HepG2 (cell line): ENCODE results near the gene IGSF8. TPM values are rescaled to one million over a fixed set of nuclear protein-coding genes. Genes with fewer than 3 reads are reported as not detected.
A peak's percentile ranks its signal among the peaks of the same experiment; 100 is the strongest.

Experiments used
- ATAC-seq: fragments of 200-7000 bp; cut with Tn5 transposase; 3 replicates; pipeline ENCODE4 v1.9.1; 2020; ENCODE audit warnings: mild to moderate bottlenecking, moderate library complexity
- BruUV-seq: library from RNA; stranded (reverse); fragments of 400-500 nt; replicated peaks from 2 replicates; lab custom pipeline; 2021; lab: Mats Ljungman, UMichigan
- CTCF ChIA-PET: fragments of 300-600 bp; formaldehyde crosslinking; extraction: SDS; loops from one replicate; lab custom pipeline; 2021; ENCODE audit warnings: low total read pairs, inconsistent platforms, low intra/inter-chr PET ratio; lab: Yijun Ruan, JAX
- POLR2A ChIA-PET: fragments of 350-600 bp; sonication (Branson Sonifier 250); formaldehyde crosslinking; loops from one replicate; lab custom pipeline; 2020; ENCODE audit warnings: antibody characterized with exemption, inconsistent platforms; lab: Yijun Ruan, JAX
- DNase-seq: peaks from one replicate; pipeline ENCODE4 v3.0.0-alpha.2; 2015; ENCODE audit warnings: low spot score
- FAIRE-seq: peaks from 3 replicates; lab custom pipeline; 2011; peaks lifted over from hg19 to GRCh38; lab: Jason Lieb, UNC
- H2AFZ ChIP-seq: one replicate; pipeline ENCODE4 v1.6.1; 2011; ENCODE audit warnings: low read length, inconsistent platforms
- H3K27ac ChIP-seq: fragments of 300-600 bp; 3 replicates; pipeline ENCODE4 v1.8.0; 2011; ENCODE audit warnings: mixed run types, mild to moderate bottlenecking, mixed read lengths, low read length, inconsistent platforms; ENCODE audit not compliant: insufficient read depth; ENCODE audit errors: extremely low read length
- H3K27me3 ChIP-seq, 2 experiments: fragments of 200-600 bp in 1 of 2; 2 replicates in 1 of 2; 3 replicates in 1 of 2; pipeline versions ENCODE4 v1.6.0 to v1.8.0; 2011; ENCODE audit warnings: low read length in 2 of 2, mild to moderate bottlenecking in 2 of 2, moderate library complexity in 2 of 2, inconsistent platforms in 1 of 2; ENCODE audit not compliant: insufficient read depth in 2 of 2, control insufficient read depth in 1 of 2
- H3K36me3 ChIP-seq, 2 experiments: fragments of 200-600 bp in 1 of 2; replicated peaks in 1 of 2; 2 replicates in 1 of 2; 3 replicates in 1 of 2; pipeline versions ENCODE4 v1.5.1 to v1.8.0; 2011; ENCODE audit warnings: low read length in 2 of 2, inconsistent platforms in 1 of 2; ENCODE audit not compliant: insufficient read depth in 2 of 2, control insufficient read depth in 1 of 2
- H3K4me1 ChIP-seq: 2 replicates; pipeline ENCODE4 v1.5.1; 2012; ENCODE audit warnings: low read length, inconsistent platforms; ENCODE audit not compliant: insufficient read depth
- H3K4me2 ChIP-seq: 2 replicates; pipeline ENCODE4 v1.6.0; 2011; ENCODE audit warnings: low read depth, low read length, inconsistent platforms
- H3K4me3 ChIP-seq, 3 experiments: fragments of 200-600 bp in 1 of 3; sonication (generic), shearing (Covaris generic) in 1 of 3; replicated peaks in 1 of 3; 2 replicates each; pipeline ENCODE4 v1.5.1; 2011 to 2016; ENCODE audit warnings: low read length in 3 of 3, inconsistent platforms in 2 of 3, low read depth in 2 of 3, mild to moderate bottlenecking in 2 of 3, control low read depth in 1 of 3, mixed read lengths in 1 of 3; ENCODE audit not compliant: insufficient read depth in 1 of 3
- H3K79me2 ChIP-seq: one replicate; pipeline ENCODE4 v1.6.1; 2011; ENCODE audit warnings: low read length, inconsistent platforms; ENCODE audit not compliant: insufficient read depth
- H3K9ac ChIP-seq: 2 replicates; pipeline ENCODE4 v1.6.0; 2011; ENCODE audit warnings: mild to moderate bottlenecking, low read depth, low read length, inconsistent platforms; ENCODE audit not compliant: insufficient read depth
- H3K9me3 ChIP-seq: 2 replicates; pipeline ENCODE4 v1.5.1; 2012; ENCODE audit warnings: mild to moderate bottlenecking, low read length
- H4K20me1 ChIP-seq: 2 replicates; pipeline ENCODE4 v1.6.0; 2011; ENCODE audit warnings: inconsistent platforms, mild to moderate bottlenecking, low read length, moderate library complexity; ENCODE audit not compliant: insufficient read depth
- AHR ChIP-seq: IDR thresholded peaks from 2 replicates; pipeline ENCODE4 v1.6.1; 2018; ENCODE audit warnings: missing genetic modification reagents, missing compliant biosample characterization
- ASH2L ChIP-seq: fragments of 300-600, 200-600 bp; sonication (generic); IDR thresholded peaks from 2 replicates; pipeline ENCODE4 v1.7.0; 2017; ENCODE audit warnings: low read depth, mild to moderate bottlenecking, moderate library complexity, mixed read lengths, low read length; ENCODE audit not compliant: insufficient read length
- BHLHE40 ChIP-seq: IDR thresholded peaks from 2 replicates; pipeline ENCODE4 v1.6.1; 2011; ENCODE audit warnings: low read length, improper control_type of control experiment
- CERS6 ChIP-seq: sonication (generic); formaldehyde crosslinking; IDR thresholded peaks from 2 replicates; pipeline ENCODE4 v1.5.0; 2020; ENCODE audit warnings: missing genetic modification reagents
- DPF2 ChIP-seq: sonication (generic); formaldehyde crosslinking; IDR thresholded peaks from 2 replicates; pipeline ENCODE4 v1.4.0; 2020; ENCODE audit warnings: mild to moderate bottlenecking, low read depth, missing genetic modification reagents, borderline replicate concordance
- GPN1 ChIP-seq: sonication (generic); formaldehyde crosslinking; IDR thresholded peaks from 2 replicates; pipeline ENCODE4 v1.5.1; 2020; ENCODE audit warnings: missing genetic modification reagents, borderline replicate concordance
- HOXA9 ChIP-seq: sonication (generic); formaldehyde crosslinking; IDR thresholded peaks from 2 replicates; pipeline ENCODE4 v1.8.1; 2022; ENCODE audit warnings: missing genetic modification reagents, mild to moderate bottlenecking, moderate library complexity, borderline replicate concordance
- MAZ ChIP-seq, 2 experiments: sonication (generic) in 1 of 2; formaldehyde crosslinking in 1 of 2; IDR thresholded peaks; 2 replicates each; pipeline versions ENCODE4 v1.5.0 to v1.6.1; 2012 to 2020; ENCODE audit warnings: low read depth in 2 of 2, mild to moderate bottlenecking in 2 of 2, borderline replicate concordance in 1 of 2, improper control_type of control experiment in 1 of 2, low read length in 1 of 2, missing genetic modification reagents in 1 of 2, moderate library complexity in 1 of 2
- MIER3 ChIP-seq: IDR thresholded peaks from 2 replicates; pipeline ENCODE4 v1.6.1; 2016; ENCODE audit warnings: missing compliant biosample characterization, borderline replicate concordance
- NKX3-1 ChIP-seq: sonication (generic); formaldehyde crosslinking; IDR thresholded peaks from 2 replicates; pipeline ENCODE4 v1.5.0; 2020; ENCODE audit warnings: missing genetic modification reagents
- SCMH1 ChIP-seq: sonication (generic); formaldehyde crosslinking; IDR thresholded peaks from 2 replicates; pipeline ENCODE4 v1.9.0; 2021; ENCODE audit warnings: missing genetic modification reagents, mild to moderate bottlenecking, borderline replicate concordance
- SNAPC2 ChIP-seq: sonication (generic); formaldehyde crosslinking; IDR thresholded peaks from 2 replicates; pipeline ENCODE4 v1.8.1; 2022; ENCODE audit warnings: mild to moderate bottlenecking, missing genetic modification reagents
- TAF15 ChIP-seq: fragments of 200-400 bp; formaldehyde crosslinking; IDR thresholded peaks from one replicate; pipeline ENCODE4 v1.6.1; 2018; ENCODE audit warnings: mild to moderate bottlenecking, low read depth, low read length; ENCODE audit not compliant: poor library complexity, severe bottlenecking
- ZNF3 ChIP-seq: IDR thresholded peaks from 2 replicates; pipeline ENCODE4 v1.7.0; 2017; ENCODE audit warnings: inconsistent platforms
- ZNF616 ChIP-seq: sonication (generic); formaldehyde crosslinking; IDR thresholded peaks from 2 replicates; pipeline ENCODE4 v1.5.0; 2020; ENCODE audit warnings: low read depth, mild to moderate bottlenecking, missing genetic modification reagents
- WGBS: methylation state at CpG from one replicate; pipeline ENCODE4 v1.1.6; 2017; ENCODE audit warnings: low lambda C conversion rate; 5-methylcytosine and 5-hydroxymethylcytosine counted together
- in situ Hi-C: cut with HindIII; loops from 2 replicates; pipeline ENCODE4 v1.10.0; 2017; ENCODE audit warnings: low pct_unique_long_range_greater_than_20kb; ENCODE audit not compliant: extremely low pct_ligation_motif_present
- intact Hi-C: fragments of 100-400 bp; cut with micrococcal nuclease; formaldehyde crosslinking; loops from one replicate; pipeline ENCODE4 v1.10.0; 2022; ENCODE audit not compliant: unreplicated experiment
- polyA plus RNA-seq, 8 experiments: library from polyadenylated mRNA; depleted of rRNA in 3 of 8; stranded (reverse) in 7 of 8; unstranded in 1 of 8; fragments of >200 nt; fragmentation: Illumina TruSeq in 4 of 8; extraction: Trizol in 4 of 8; gene quantifications; 2 replicates each; pipeline versions ENCODE4 v1.2.1 to v1.2.3, GENCODE V29; 2011 to 2016; ENCODE audit warnings: low read depth in 4 of 8, missing spikeins in 1 of 8, mixed read lengths in 1 of 8; ENCODE audit not compliant: insufficient read depth in 1 of 8
- total RNA-seq, 5 experiments: library from RNA; depleted of rRNA; stranded (reverse); fragments of >200 nt; fragmentation: Illumina TruSeq; extraction: Trizol; gene quantifications; 2 replicates each; pipeline ENCODE4 v1.2.3, GENCODE V29; 2016; ENCODE audit warnings: low read depth in 1 of 5
- TF ChIP-seq, protein P1 (sequence below): sonication (generic); formaldehyde crosslinking; IDR thresholded peaks from 2 replicates; pipeline ENCODE4 v1.4.0; 2020; ENCODE audit warnings: missing genetic modification reagents, mild to moderate bottlenecking, borderline replicate concordance
- TF ChIP-seq, protein P2 (sequence below): sonication (generic); formaldehyde crosslinking; IDR thresholded peaks from 2 replicates; pipeline ENCODE4 v1.8.0; 2022; ENCODE audit warnings: low read depth, missing genetic modification reagents
- TF ChIP-seq, protein P3 (sequence below): sonication (generic); formaldehyde crosslinking; IDR thresholded peaks from 2 replicates; pipeline ENCODE4 v1.5.0; 2020; ENCODE audit warnings: missing genetic modification reagents, mild to moderate bottlenecking, borderline replicate concordance

IGSF8 gene
- total and polyA plus RNA-seq, 2 of the 13 experiments (the other 11 are each of a cell fraction or from before 2014, with no cell fraction given): 24.0 to 41.0 TPM

DNA sequence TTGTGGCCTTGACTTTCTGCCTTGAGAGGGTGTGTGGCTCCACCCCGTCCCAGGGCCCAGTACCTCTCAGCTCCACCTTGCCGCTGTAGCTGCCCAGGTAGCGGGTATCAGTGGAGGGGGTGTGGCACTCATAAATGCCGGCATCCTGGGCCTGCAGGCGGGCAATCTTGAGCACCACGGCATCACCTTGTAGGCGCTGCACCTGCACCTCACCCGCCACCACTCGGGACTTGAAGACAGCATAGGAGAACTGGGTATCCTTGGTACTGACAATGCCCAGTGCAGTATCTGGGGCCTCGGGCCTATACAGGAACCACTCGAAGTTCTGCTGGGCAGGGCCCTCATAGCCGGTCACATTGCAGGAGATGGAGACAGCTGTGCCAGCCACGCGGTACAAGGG, 3.6 kb downstream of the IGSF8 start (continued):
- TF ChIP-seq, protein P1, sequence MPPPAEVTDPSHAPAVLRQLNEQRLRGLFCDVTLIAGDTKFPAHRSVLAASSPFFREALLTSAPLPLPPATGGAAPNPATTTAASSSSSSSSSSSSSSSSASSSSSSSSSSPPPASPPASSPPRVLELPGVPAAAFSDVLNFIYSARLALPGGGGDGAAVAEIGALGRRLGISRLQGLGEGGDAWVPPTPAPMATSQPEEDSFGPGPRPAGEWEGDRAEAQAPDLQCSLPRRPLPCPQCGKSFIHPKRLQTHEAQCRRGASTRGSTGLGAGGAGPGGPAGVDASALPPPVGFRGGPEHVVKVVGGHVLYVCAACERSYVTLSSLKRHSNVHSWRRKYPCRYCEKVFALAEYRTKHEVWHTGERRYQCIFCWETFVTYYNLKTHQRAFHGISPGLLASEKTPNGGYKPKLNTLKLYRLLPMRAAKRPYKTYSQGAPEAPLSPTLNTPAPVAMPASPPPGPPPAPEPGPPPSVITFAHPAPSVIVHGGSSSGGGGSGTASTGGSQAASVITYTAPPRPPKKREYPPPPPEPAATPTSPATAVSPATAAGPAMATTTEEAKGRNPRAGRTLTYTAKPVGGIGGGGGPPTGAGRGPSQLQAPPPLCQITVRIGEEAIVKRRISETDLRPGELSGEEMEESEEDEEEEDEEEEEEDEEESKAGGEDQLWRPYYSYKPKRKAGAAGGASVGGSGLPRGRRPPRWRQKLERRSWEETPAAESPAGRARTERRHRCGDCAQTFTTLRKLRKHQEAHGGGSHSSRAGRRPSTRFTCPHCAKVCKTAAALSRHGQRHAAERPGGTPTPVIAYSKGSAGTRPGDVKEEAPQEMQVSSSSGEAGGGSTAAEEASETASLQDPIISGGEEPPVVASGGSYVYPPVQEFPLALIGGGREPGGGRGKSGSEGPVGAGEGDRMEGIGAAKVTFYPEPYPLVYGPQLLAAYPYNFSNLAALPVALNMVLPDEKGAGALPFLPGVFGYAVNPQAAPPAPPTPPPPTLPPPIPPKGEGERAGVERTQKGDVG (CRISPR knock-in tag): no peak
- no peak for TF ChIP-seq BHLHE40
- TF ChIP-seq AHR: no peak
- TF ChIP-seq, protein P2, sequence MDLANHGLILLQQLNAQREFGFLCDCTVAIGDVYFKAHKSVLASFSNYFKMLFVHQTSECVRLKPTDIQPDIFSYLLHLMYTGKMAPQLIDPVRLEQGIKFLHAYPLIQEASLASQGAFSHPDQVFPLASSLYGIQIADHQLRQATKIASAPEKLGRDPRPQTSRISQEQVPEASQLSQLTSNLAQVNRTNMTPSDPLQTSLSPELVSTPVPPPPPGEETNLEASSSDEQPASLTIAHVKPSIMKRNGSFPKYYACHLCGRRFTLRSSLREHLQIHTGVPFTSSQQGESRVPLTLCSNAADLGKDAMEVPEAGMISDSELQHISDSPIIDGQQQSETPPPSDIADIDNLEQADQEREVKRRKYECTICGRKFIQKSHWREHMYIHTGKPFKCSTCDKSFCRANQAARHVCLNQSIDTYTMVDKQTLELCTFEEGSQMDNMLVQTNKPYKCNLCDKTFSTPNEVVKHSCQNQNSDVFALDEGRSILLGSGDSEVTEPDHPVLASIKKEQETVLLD: no peak
- no peak for TF ChIP-seq GPN1 (CRISPR knock-in tag)
- TF ChIP-seq DPF2 (CRISPR knock-in tag): no peak
- no peak for TF ChIP-seq SCMH1 (CRISPR knock-in tag)

DNA sequence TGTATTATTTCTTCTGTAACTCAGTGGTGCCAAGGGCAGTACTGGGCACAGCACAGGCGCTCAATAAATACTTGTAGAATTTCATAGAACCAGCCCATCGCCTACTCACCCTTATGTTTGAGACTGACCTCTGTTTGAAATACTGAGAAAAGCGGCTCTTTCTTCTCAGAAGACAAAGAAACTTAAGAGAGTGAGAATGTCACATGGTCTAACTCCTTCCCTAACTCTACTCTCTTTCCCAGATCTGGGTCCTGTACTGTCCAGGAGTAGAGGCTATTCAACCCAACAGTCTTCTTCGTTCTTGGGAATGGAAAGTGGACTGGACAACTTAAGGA, 4.2 kb downstream of the IGSF8 start:
- no peak overlapping the region for H3K4me3 ChIP-seq
- H3K27me3 ChIP-seq: no peaks in the 10 kb centered on the region
- ATAC-seq (no peak), FAIRE-seq (no peak), DNase-seq (no peak)
- intact Hi-C loops (no loop called here), in situ Hi-C loops (no loop called here)
- peaks cover 45% of the 10 kb centered on the region for H3K4me1 ChIP-seq
- H3K9me3 ChIP-seq: no peaks in the 10 kb centered on the region
- H2AFZ ChIP-seq: no peak overlapping the region
- ChIA-PET POLR2A (no interaction called here), CTCF (no interaction called here)
- no peak overlapping the region for H3K9ac ChIP-seq
- BruUV-seq: no TSS peak
- H3K79me2 ChIP-seq: peaks cover 18% of the 10 kb centered on the region
- H3K36me3 ChIP-seq: peaks cover 10 to 13% of the 10 kb centered on the region in 2 experiments; a peak in 4 of 5 replicates
- WGBS: 95% methylated on average over 4 of the region's 4 CpGs
- H3K4me2 ChIP-seq: 0 out of 2 replicates have a peak overlapping the region, but pooled peaks have one; percentile 18
- H3K27ac ChIP-seq: no peak overlapping the region
- no peaks in the 10 kb centered on the region for H4K20me1 ChIP-seq
- TF ChIP-seq ZNF3 (CRISPR knock-in tag) (no peak), MAZ (IDR thresholded peaks at IDR 0.05; ENCODE audit: borderline replicate concordance, low read depth, low read length) (no peak), MAZ (CRISPR knock-in tag; IDR thresholded peaks at IDR 0.05; ENCODE audit: low read depth) (no peak), MIER3 (CRISPR knock-in tag) (no peak), NKX3-1 (CRISPR knock-in tag) (no peak), TAF15 (no peak), SNAPC2 (CRISPR knock-in tag) (no peak), CERS6 (CRISPR knock-in tag) (no peak), HOXA9 (no peak), ASH2L (no peak), ZNF616 (CRISPR knock-in tag) (no peak)
- TF ChIP-seq, protein P3, sequence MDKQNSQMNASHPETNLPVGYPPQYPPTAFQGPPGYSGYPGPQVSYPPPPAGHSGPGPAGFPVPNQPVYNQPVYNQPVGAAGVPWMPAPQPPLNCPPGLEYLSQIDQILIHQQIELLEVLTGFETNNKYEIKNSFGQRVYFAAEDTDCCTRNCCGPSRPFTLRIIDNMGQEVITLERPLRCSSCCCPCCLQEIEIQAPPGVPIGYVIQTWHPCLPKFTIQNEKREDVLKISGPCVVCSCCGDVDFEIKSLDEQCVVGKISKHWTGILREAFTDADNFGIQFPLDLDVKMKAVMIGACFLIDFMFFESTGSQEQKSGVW (CRISPR knock-in tag): no peak
